HepG2 (cell line): ENCODE results near the gene BBS1. TPM values are rescaled to one million over a fixed set of nuclear protein-coding genes. Genes with fewer than 3 reads are reported as not detected.

ENCODE experiments used
- CCDC6 ChIP-seq: sonication (generic); formaldehyde crosslinking; IDR thresholded peaks from 2 replicates; pipeline ENCODE4 v1.8.1; 2022; ENCODE audit warnings: mild to moderate bottlenecking, missing genetic modification reagents, moderate library complexity
- E2F1 ChIP-seq: sonication (generic); formaldehyde crosslinking; IDR thresholded peaks from 2 replicates; pipeline ENCODE4 v1.5.0; 2020; ENCODE audit warnings: missing genetic modification reagents
- FOXK1 ChIP-seq: sonication (generic); formaldehyde crosslinking; IDR thresholded peaks from 2 replicates; pipeline ENCODE4 v1.4.0; 2020; ENCODE audit warnings: low read depth, missing genetic modification reagents, borderline replicate concordance
- GZF1 ChIP-seq: sonication (generic); formaldehyde crosslinking; IDR thresholded peaks from 2 replicates; pipeline ENCODE4 v1.5.1; 2020; ENCODE audit warnings: mild to moderate bottlenecking, missing genetic modification reagents
- IKZF5 ChIP-seq: IDR thresholded peaks from 2 replicates; pipeline ENCODE4 v1.6.1; 2018; ENCODE audit warnings: missing genetic modification reagents, mild to moderate bottlenecking, missing compliant biosample characterization
- MED8 ChIP-seq: sonication (generic); formaldehyde crosslinking; IDR thresholded peaks from 2 replicates; pipeline ENCODE4 v1.8.1; 2023; ENCODE audit warnings: mild to moderate bottlenecking, missing genetic modification reagents; ENCODE audit not compliant: insufficient replicate concordance
- NFIC ChIP-seq: IDR thresholded peaks from 2 replicates; pipeline ENCODE4 v1.6.1; 2012; ENCODE audit warnings: mild to moderate bottlenecking, low read length, inconsistent platforms
- POGZ ChIP-seq: sonication (generic); formaldehyde crosslinking; IDR thresholded peaks from 2 replicates; pipeline ENCODE4 v1.4.0; 2020; ENCODE audit warnings: mild to moderate bottlenecking, missing genetic modification reagents
- PRDM15 ChIP-seq: sonication (generic); formaldehyde crosslinking; IDR thresholded peaks from 2 replicates; pipeline ENCODE4 v1.4.0; 2020; ENCODE audit warnings: missing genetic modification reagents
- SNAI1 ChIP-seq: sonication (generic); formaldehyde crosslinking; IDR thresholded peaks from 2 replicates; pipeline ENCODE4 v1.5.0; 2020; ENCODE audit warnings: mild to moderate bottlenecking, missing genetic modification reagents, borderline replicate concordance
- SNAPC2 ChIP-seq: sonication (generic); formaldehyde crosslinking; IDR thresholded peaks from 2 replicates; pipeline ENCODE4 v1.8.1; 2022; ENCODE audit warnings: mild to moderate bottlenecking, missing genetic modification reagents
- THAP7 ChIP-seq: sonication (generic); formaldehyde crosslinking; IDR thresholded peaks from 2 replicates; pipeline ENCODE4 v1.8.1; 2023; ENCODE audit warnings: mild to moderate bottlenecking, missing genetic modification reagents
- ZNF160 ChIP-seq: sonication (generic); formaldehyde crosslinking; IDR thresholded peaks from 2 replicates; pipeline ENCODE4 v1.8.0; 2022; ENCODE audit warnings: mild to moderate bottlenecking, inconsistent platforms, missing genetic modification reagents
- ZNF367 ChIP-seq: sonication (generic); formaldehyde crosslinking; IDR thresholded peaks from 2 replicates; pipeline ENCODE4 v1.4.0; 2020; ENCODE audit warnings: missing genetic modification reagents, borderline replicate concordance
- ZNF570 ChIP-seq: sonication (generic); formaldehyde crosslinking; IDR thresholded peaks from 2 replicates; pipeline ENCODE4 v1.4.0; 2020; ENCODE audit warnings: mild to moderate bottlenecking, missing genetic modification reagents, borderline replicate concordance
- ZNF709 ChIP-seq: sonication (generic); formaldehyde crosslinking; IDR thresholded peaks from 2 replicates; pipeline ENCODE4 v1.5.0; 2020; ENCODE audit warnings: mild to moderate bottlenecking, missing genetic modification reagents
- ZNF761 ChIP-seq: sonication (generic); formaldehyde crosslinking; conservative IDR thresholded peaks from 2 replicates; pipeline ENCODE4 v1.4.0; 2020; ENCODE audit warnings: mild to moderate bottlenecking, missing genetic modification reagents
- ZSCAN22 ChIP-seq: sonication (generic); formaldehyde crosslinking; IDR thresholded peaks from 2 replicates; pipeline ENCODE4 v1.4.0; 2020; ENCODE audit warnings: mild to moderate bottlenecking, missing genetic modification reagents
- polyA plus RNA-seq, 8 experiments: library from polyadenylated mRNA; depleted of rRNA in 3 of 8; stranded (reverse) in 7 of 8; unstranded in 1 of 8; fragments of >200 nt; fragmentation: Illumina TruSeq in 4 of 8; extraction: Trizol in 4 of 8; gene quantifications; 2 replicates each; pipeline versions ENCODE4 v1.2.1 to v1.2.3, GENCODE V29; 2011 to 2016; ENCODE audit warnings: low read depth in 4 of 8, missing spikeins in 1 of 8, mixed read lengths in 1 of 8; ENCODE audit not compliant: insufficient read depth in 1 of 8
- total RNA-seq, 5 experiments: library from RNA; depleted of rRNA; stranded (reverse); fragments of >200 nt; fragmentation: Illumina TruSeq; extraction: Trizol; gene quantifications; 2 replicates each; pipeline ENCODE4 v1.2.3, GENCODE V29; 2016; ENCODE audit warnings: low read depth in 1 of 5
- TF ChIP-seq, protein P1 (sequence below): sonication (generic); formaldehyde crosslinking; IDR thresholded peaks from 2 replicates; pipeline ENCODE4 v1.8.1; 2022; ENCODE audit warnings: low read depth, mild to moderate bottlenecking, missing genetic modification reagents

BBS1 gene
- total and polyA plus RNA-seq, 2 of the 13 experiments (the other 11 are each of a cell fraction or from before 2014, with no cell fraction given), result 11.7 to 14.1 TPM

DNA sequence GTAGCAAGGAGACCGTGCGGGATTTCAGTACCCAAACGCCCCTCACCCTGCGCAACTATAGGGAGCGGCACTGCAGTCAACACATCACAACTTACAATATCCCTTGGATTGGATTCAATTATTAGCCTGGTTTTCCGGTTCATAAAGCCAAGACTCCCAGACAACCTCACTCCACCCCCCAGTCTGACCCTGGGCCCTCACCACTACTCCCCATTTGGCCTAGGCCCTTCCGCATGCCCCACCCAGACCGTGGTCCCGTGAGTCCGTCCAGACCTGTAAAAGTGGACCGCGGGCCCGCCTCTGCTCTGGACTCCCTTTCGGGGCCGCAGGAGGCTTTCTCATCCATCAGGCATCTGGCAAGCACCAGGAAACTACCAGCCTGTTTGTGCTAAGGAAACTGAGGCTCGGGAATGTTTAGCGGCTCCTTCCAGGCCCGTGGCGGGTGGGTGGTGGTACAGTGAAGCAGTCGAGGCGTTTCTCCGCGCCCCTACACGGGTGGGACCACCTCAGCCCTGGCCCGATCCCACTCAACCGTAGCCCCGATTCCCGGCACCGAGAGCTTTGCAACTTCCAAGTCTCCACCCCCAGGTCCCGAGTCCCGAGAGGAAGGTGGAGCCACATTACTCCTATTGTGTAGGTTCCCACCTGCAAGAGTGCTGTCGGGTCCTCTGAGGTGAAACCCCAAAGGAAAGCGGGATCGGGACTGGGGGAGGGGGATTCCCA, 30.9 kb upstream of the BBS1 start (continued):
- peak; percentile 56; the same call in 1 of the 2 replicates for TF ChIP-seq PRDM15 (CRISPR knock-in tag)
- TF ChIP-seq POGZ (CRISPR knock-in tag), result peak; percentile 33; the same call in 1 of the 2 replicates
- 0 out of 2 replicates have a peak, but pooled peaks have one; percentile 17 for TF ChIP-seq ZNF761
- no peak for TF ChIP-seq GZF1 (CRISPR knock-in tag)
- 0 out of 2 replicates have a peak, but pooled peaks have one; percentile 34 for TF ChIP-seq THAP7 (CRISPR knock-in tag)
- no peak for TF ChIP-seq ZNF160 (CRISPR knock-in tag)
- no peak; the same call in 1 of the 2 replicates for TF ChIP-seq IKZF5
- no peak for TF ChIP-seq E2F1 (CRISPR knock-in tag)
- no peak for TF ChIP-seq FOXK1 (CRISPR knock-in tag)
- peak; percentile 56; the same call in 1 of the 2 replicates for TF ChIP-seq ZNF709 (CRISPR knock-in tag)
- no peak for TF ChIP-seq ZNF570 (CRISPR knock-in tag)
- TF ChIP-seq, protein P1, sequence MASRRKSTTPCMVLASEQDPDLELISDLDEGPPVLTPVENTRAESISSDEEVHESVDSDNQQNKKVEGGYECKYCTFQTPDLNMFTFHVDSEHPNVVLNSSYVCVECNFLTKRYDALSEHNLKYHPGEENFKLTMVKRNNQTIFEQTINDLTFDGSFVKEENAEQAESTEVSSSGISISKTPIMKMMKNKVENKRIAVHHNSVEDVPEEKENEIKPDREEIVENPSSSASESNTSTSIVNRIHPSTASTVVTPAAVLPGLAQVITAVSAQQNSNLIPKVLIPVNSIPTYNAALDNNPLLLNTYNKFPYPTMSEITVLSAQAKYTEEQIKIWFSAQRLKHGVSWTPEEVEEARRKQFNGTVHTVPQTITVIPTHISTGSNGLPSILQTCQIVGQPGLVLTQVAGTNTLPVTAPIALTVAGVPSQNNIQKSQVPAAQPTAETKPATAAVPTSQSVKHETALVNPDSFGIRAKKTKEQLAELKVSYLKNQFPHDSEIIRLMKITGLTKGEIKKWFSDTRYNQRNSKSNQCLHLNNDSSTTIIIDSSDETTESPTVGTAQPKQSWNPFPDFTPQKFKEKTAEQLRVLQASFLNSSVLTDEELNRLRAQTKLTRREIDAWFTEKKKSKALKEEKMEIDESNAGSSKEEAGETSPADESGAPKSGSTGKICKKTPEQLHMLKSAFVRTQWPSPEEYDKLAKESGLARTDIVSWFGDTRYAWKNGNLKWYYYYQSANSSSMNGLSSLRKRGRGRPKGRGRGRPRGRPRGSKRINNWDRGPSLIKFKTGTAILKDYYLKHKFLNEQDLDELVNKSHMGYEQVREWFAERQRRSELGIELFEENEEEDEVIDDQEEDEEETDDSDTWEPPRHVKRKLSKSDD, result 0 out of 2 replicates have a peak, but pooled peaks have one; percentile 14
- TF ChIP-seq NFIC, result 0 out of 2 replicates have a peak, but pooled peaks have one; percentile 16
- TF ChIP-seq SNAPC2 (CRISPR knock-in tag), result no peak
- TF ChIP-seq CCDC6 (CRISPR knock-in tag), result no peak
- peak; percentile 2 for TF ChIP-seq MED8 (CRISPR knock-in tag)
- TF ChIP-seq ZNF367 (CRISPR knock-in tag), result no peak
- TF ChIP-seq SNAI1 (CRISPR knock-in tag), result 0 out of 2 replicates have a peak, but pooled peaks have one; percentile 71
- TF ChIP-seq ZSCAN22 (CRISPR knock-in tag), result 0 out of 2 replicates have a peak, but pooled peaks have one; percentile 57
